HepG2 (cell line): Measurements from ENCODE around the gene SDK1. TPM values are rescaled to one million over a fixed set of nuclear protein-coding genes. Genes with fewer than 3 reads are reported as not detected.

Experiments used
- ATAC-seq: fragments of 200-7000 bp; cut with Tn5 transposase; 3 replicates; pipeline ENCODE4 v1.9.1; 2020; ENCODE audit warnings: mild to moderate bottlenecking, moderate library complexity
- BruUV-seq: library from RNA; stranded (reverse); fragments of 400-500 nt; replicated peaks from 2 replicates; lab custom pipeline; 2021; lab: Mats Ljungman, UMichigan
- CTCF ChIA-PET: fragments of 300-600 bp; formaldehyde crosslinking; extraction: SDS; loops from one replicate; lab custom pipeline; 2021; ENCODE audit warnings: low total read pairs, inconsistent platforms, low intra/inter-chr PET ratio; lab: Yijun Ruan, JAX
- POLR2A ChIA-PET: fragments of 350-600 bp; sonication (Branson Sonifier 250); formaldehyde crosslinking; loops from one replicate; lab custom pipeline; 2020; ENCODE audit warnings: antibody characterized with exemption, inconsistent platforms; lab: Yijun Ruan, JAX
- DNase-seq: peaks from one replicate; pipeline ENCODE4 v3.0.0-alpha.2; 2015; ENCODE audit warnings: low spot score
- FAIRE-seq: peaks from 3 replicates; lab custom pipeline; 2011; peaks lifted over from hg19 to GRCh38; lab: Jason Lieb, UNC
- H2AFZ ChIP-seq: one replicate; pipeline ENCODE4 v1.6.1; 2011; ENCODE audit warnings: low read length, inconsistent platforms
- H3K27ac ChIP-seq: fragments of 300-600 bp; 3 replicates; pipeline ENCODE4 v1.8.0; 2011; ENCODE audit warnings: mixed run types, mild to moderate bottlenecking, mixed read lengths, low read length, inconsistent platforms; ENCODE audit not compliant: insufficient read depth; ENCODE audit errors: extremely low read length
- H3K27me3 ChIP-seq, 2 experiments: fragments of 200-600 bp in 1 of 2; 2 replicates in 1 of 2; 3 replicates in 1 of 2; pipeline versions ENCODE4 v1.6.0 to v1.8.0; 2011; ENCODE audit warnings: low read length in 2 of 2, mild to moderate bottlenecking in 2 of 2, moderate library complexity in 2 of 2, inconsistent platforms in 1 of 2; ENCODE audit not compliant: insufficient read depth in 2 of 2, control insufficient read depth in 1 of 2
- H3K36me3 ChIP-seq, 2 experiments: fragments of 200-600 bp in 1 of 2; replicated peaks in 1 of 2; 2 replicates in 1 of 2; 3 replicates in 1 of 2; pipeline versions ENCODE4 v1.5.1 to v1.8.0; 2011; ENCODE audit warnings: low read length in 2 of 2, inconsistent platforms in 1 of 2; ENCODE audit not compliant: insufficient read depth in 2 of 2, control insufficient read depth in 1 of 2
- H3K4me1 ChIP-seq: 2 replicates; pipeline ENCODE4 v1.5.1; 2012; ENCODE audit warnings: low read length, inconsistent platforms; ENCODE audit not compliant: insufficient read depth
- H3K4me2 ChIP-seq: 2 replicates; pipeline ENCODE4 v1.6.0; 2011; ENCODE audit warnings: low read depth, low read length, inconsistent platforms
- H3K4me3 ChIP-seq, 3 experiments: fragments of 200-600 bp in 1 of 3; sonication (generic), shearing (Covaris generic) in 1 of 3; replicated peaks in 1 of 3; 2 replicates each; pipeline ENCODE4 v1.5.1; 2011 to 2016; ENCODE audit warnings: low read length in 3 of 3, inconsistent platforms in 2 of 3, low read depth in 2 of 3, mild to moderate bottlenecking in 2 of 3, control low read depth in 1 of 3, mixed read lengths in 1 of 3; ENCODE audit not compliant: insufficient read depth in 1 of 3
- H3K79me2 ChIP-seq: one replicate; pipeline ENCODE4 v1.6.1; 2011; ENCODE audit warnings: low read length, inconsistent platforms; ENCODE audit not compliant: insufficient read depth
- H3K9ac ChIP-seq: 2 replicates; pipeline ENCODE4 v1.6.0; 2011; ENCODE audit warnings: mild to moderate bottlenecking, low read depth, low read length, inconsistent platforms; ENCODE audit not compliant: insufficient read depth
- H3K9me3 ChIP-seq: 2 replicates; pipeline ENCODE4 v1.5.1; 2012; ENCODE audit warnings: mild to moderate bottlenecking, low read length
- H4K20me1 ChIP-seq: 2 replicates; pipeline ENCODE4 v1.6.0; 2011; ENCODE audit warnings: inconsistent platforms, mild to moderate bottlenecking, low read length, moderate library complexity; ENCODE audit not compliant: insufficient read depth
- CHCHD3 ChIP-seq: sonication (generic); formaldehyde crosslinking; IDR thresholded peaks from 2 replicates; pipeline ENCODE4 v1.8.0; 2022; ENCODE audit warnings: mild to moderate bottlenecking, missing genetic modification reagents, moderate library complexity
- ETV5 ChIP-seq: IDR thresholded peaks from 2 replicates; pipeline ENCODE4 v1.6.1; 2018; ENCODE audit warnings: missing biosample characterization, missing genetic modification reagents, inconsistent platforms, borderline replicate concordance
- EZH2 ChIP-seq: conservative IDR thresholded peaks from 2 replicates; pipeline ENCODE4 v1.6.1; 2012; ENCODE audit warnings: mild to moderate bottlenecking, low read depth, low read length, moderate library complexity
- GATA4 ChIP-seq: sonication (generic); IDR thresholded peaks from 2 replicates; pipeline ENCODE4 v1.6.1; 2016; ENCODE audit warnings: antibody characterized with exemption, low read depth, borderline replicate concordance
- HCFC1 ChIP-seq: fragments of 150-350 bp; IDR thresholded peaks from 2 replicates; pipeline ENCODE4 v1.6.1; 2014; ENCODE audit warnings: low read depth, low read length
- JDP2 ChIP-seq: sonication (generic); formaldehyde crosslinking; IDR thresholded peaks from 2 replicates; pipeline ENCODE4 v1.8.1; 2022; ENCODE audit warnings: missing genetic modification reagents, borderline replicate concordance
- SRF ChIP-seq: IDR thresholded peaks from 2 replicates; pipeline ENCODE4 v1.6.1; 2011; ENCODE audit warnings: mild to moderate bottlenecking, low read depth, low read length, moderate library complexity
- TAF1 ChIP-seq: sonication (generic); formaldehyde crosslinking; IDR thresholded peaks from 2 replicates; pipeline ENCODE4 v1.4.0; 2020; ENCODE audit warnings: missing genetic modification reagents
- TGIF2 ChIP-seq: IDR thresholded peaks from 2 replicates; pipeline ENCODE4 v1.6.1; 2016; ENCODE audit warnings: control low read depth, missing compliant biosample characterization
- ZFP36 ChIP-seq: fragments of 150-350 bp; IDR thresholded peaks from 2 replicates; pipeline ENCODE4 v1.6.1; 2018; ENCODE audit warnings: borderline replicate concordance, low read length, low read depth; ENCODE audit not compliant: partially characterized antibody
- ZNF33A ChIP-seq: sonication (generic); formaldehyde crosslinking; IDR thresholded peaks from 2 replicates; pipeline ENCODE4 v1.5.1; 2020; ENCODE audit warnings: missing genetic modification reagents, mild to moderate bottlenecking, moderate library complexity, borderline replicate concordance
- ZNF530 ChIP-seq: sonication (generic); formaldehyde crosslinking; IDR thresholded peaks from 2 replicates; pipeline ENCODE4 v1.5.0; 2020; ENCODE audit warnings: low read depth, mild to moderate bottlenecking, missing genetic modification reagents
- ZNF614 ChIP-seq: IDR thresholded peaks from 2 replicates; pipeline ENCODE4 v1.6.1; 2018; ENCODE audit warnings: missing biosample characterization, missing genetic modification reagents, inconsistent platforms, borderline replicate concordance
- ZNF652 ChIP-seq: IDR thresholded peaks from 2 replicates; pipeline ENCODE4 v1.6.1; 2016; ENCODE audit warnings: low read depth, borderline replicate concordance
- ZNF749 ChIP-seq: sonication (generic); formaldehyde crosslinking; IDR thresholded peaks from 2 replicates; pipeline ENCODE4 v1.8.0; 2022; ENCODE audit warnings: mild to moderate bottlenecking, missing genetic modification reagents, moderate library complexity, borderline replicate concordance
- WGBS: methylation state at CpG from one replicate; pipeline ENCODE4 v1.1.6; 2017; ENCODE audit warnings: low lambda C conversion rate; 5-methylcytosine and 5-hydroxymethylcytosine counted together
- in situ Hi-C: cut with HindIII; loops from 2 replicates; pipeline ENCODE4 v1.10.0; 2017; ENCODE audit warnings: low pct_unique_long_range_greater_than_20kb; ENCODE audit not compliant: extremely low pct_ligation_motif_present
- intact Hi-C: fragments of 100-400 bp; cut with micrococcal nuclease; formaldehyde crosslinking; loops from one replicate; pipeline ENCODE4 v1.10.0; 2022; ENCODE audit not compliant: unreplicated experiment
- polyA plus RNA-seq, 8 experiments: library from polyadenylated mRNA; depleted of rRNA in 3 of 8; stranded (reverse) in 7 of 8; unstranded in 1 of 8; fragments of >200 nt; fragmentation: Illumina TruSeq in 4 of 8; extraction: Trizol in 4 of 8; gene quantifications; 2 replicates each; pipeline versions ENCODE4 v1.2.1 to v1.2.3, GENCODE V29; 2011 to 2016; ENCODE audit warnings: low read depth in 4 of 8, missing spikeins in 1 of 8, mixed read lengths in 1 of 8; ENCODE audit not compliant: insufficient read depth in 1 of 8
- total RNA-seq, 5 experiments: library from RNA; depleted of rRNA; stranded (reverse); fragments of >200 nt; fragmentation: Illumina TruSeq; extraction: Trizol; gene quantifications; 2 replicates each; pipeline ENCODE4 v1.2.3, GENCODE V29; 2016; ENCODE audit warnings: low read depth in 1 of 5
- TF ChIP-seq, protein P1 (sequence below): IDR thresholded peaks from 2 replicates; pipeline ENCODE4 v1.6.1; 2016; ENCODE audit warnings: low read depth, missing genetic modification reagents, missing compliant biosample characterization
- TF ChIP-seq, protein P2 (sequence below): sonication (generic); formaldehyde crosslinking; IDR thresholded peaks from 2 replicates; pipeline ENCODE4 v1.4.0; 2020; ENCODE audit warnings: missing genetic modification reagents

SDK1 gene
- total and polyA plus RNA-seq, 2 of the 13 experiments (the other 11 are each of a cell fraction or from before 2014, with no cell fraction given) = 0.35 to 2.4 TPM

DNA sequence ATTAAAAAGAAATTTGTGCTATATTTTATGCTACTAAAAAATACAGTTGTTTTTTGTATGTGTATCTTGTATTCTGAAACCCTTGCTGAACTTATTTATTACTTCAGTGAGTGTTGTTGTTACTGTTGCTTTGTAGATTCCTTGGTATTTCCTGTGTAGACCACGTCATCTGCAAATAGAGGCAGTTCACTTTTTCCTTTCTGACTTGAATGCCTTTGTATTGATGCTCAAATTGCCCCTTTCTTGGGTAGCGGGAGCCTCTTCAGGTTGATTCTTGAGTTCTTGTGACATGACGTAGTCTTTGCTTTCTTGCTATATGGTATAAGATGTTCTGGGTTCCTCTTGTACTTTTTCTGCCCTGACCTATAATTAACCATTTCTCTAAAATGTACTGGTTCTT, 504.1 kb downstream of the SDK1 start (continued):
- no peak for TF ChIP-seq ZNF614 (CRISPR knock-in tag)
- TF ChIP-seq, protein P1, sequence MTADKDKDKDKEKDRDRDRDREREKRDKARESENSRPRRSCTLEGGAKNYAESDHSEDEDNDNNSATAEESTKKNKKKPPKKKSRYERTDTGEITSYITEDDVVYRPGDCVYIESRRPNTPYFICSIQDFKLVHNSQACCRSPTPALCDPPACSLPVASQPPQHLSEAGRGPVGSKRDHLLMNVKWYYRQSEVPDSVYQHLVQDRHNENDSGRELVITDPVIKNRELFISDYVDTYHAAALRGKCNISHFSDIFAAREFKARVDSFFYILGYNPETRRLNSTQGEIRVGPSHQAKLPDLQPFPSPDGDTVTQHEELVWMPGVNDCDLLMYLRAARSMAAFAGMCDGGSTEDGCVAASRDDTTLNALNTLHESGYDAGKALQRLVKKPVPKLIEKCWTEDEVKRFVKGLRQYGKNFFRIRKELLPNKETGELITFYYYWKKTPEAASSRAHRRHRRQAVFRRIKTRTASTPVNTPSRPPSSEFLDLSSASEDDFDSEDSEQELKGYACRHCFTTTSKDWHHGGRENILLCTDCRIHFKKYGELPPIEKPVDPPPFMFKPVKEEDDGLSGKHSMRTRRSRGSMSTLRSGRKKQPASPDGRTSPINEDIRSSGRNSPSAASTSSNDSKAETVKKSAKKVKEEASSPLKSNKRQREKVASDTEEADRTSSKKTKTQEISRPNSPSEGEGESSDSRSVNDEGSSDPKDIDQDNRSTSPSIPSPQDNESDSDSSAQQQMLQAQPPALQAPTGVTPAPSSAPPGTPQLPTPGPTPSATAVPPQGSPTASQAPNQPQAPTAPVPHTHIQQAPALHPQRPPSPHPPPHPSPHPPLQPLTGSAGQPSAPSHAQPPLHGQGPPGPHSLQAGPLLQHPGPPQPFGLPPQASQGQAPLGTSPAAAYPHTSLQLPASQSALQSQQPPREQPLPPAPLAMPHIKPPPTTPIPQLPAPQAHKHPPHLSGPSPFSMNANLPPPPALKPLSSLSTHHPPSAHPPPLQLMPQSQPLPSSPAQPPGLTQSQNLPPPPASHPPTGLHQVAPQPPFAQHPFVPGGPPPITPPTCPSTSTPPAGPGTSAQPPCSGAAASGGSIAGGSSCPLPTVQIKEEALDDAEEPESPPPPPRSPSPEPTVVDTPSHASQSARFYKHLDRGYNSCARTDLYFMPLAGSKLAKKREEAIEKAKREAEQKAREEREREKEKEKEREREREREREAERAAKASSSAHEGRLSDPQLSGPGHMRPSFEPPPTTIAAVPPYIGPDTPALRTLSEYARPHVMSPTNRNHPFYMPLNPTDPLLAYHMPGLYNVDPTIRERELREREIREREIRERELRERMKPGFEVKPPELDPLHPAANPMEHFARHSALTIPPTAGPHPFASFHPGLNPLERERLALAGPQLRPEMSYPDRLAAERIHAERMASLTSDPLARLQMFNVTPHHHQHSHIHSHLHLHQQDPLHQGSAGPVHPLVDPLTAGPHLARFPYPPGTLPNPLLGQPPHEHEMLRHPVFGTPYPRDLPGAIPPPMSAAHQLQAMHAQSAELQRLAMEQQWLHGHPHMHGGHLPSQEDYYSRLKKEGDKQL (CRISPR knock-in tag) = no peak
- TF ChIP-seq CHCHD3 (CRISPR knock-in tag) = no peak

DNA sequence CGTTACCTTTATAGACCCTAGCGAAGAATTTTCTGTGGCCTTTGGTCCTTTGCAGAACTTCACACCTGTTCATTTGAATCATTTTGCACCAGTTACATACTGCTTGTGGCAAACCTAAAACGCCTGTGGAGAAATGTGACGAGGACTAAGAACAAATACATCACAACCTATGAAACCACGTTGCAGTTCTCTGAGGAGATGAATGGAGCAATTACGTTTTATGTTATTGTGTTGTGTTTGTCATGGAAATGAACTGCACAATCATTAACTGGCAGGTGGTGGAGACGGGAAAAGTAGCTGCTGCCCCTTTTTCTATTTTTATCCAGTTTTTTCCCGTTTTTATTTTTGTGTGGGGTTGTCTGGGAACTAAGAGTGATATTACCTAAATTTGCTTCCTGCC, 505.5 kb downstream of the SDK1 start:
- ATAC-seq = no peak
- BruUV-seq = no TSS peak
- ChIA-PET POLR2A (no interaction called here), CTCF (no interaction called here)
- Histone ChIP-seq H3K79me2 (no peaks in the 10 kb centered on the region), H3K27me3 (no peaks in the 10 kb centered on the region), H3K4me3 (no peak overlapping the region), H3K9ac (no peak overlapping the region), H2AFZ (no peak overlapping the region), H3K4me2 (no peak overlapping the region), H4K20me1 (no peaks in the 10 kb centered on the region), H3K4me1 (no peaks in the 10 kb centered on the region), H3K27ac (no peak overlapping the region), H3K9me3 (no peaks in the 10 kb centered on the region), H3K36me3 (no peaks in the 10 kb centered on the region)
- in situ Hi-C loops (no loop called here), intact Hi-C loops (no loop called here)
- WGBS = 74% methylated on average over 8 of the region's 8 CpGs
- FAIRE-seq = no peak
- DNase-seq = no peak
- no peak for TF ChIP-seq ETV5 (CRISPR knock-in tag)
- TF ChIP-seq ZNF749 (CRISPR knock-in tag) = no peak
- no peak for TF ChIP-seq HCFC1
- TF ChIP-seq, protein P2, sequence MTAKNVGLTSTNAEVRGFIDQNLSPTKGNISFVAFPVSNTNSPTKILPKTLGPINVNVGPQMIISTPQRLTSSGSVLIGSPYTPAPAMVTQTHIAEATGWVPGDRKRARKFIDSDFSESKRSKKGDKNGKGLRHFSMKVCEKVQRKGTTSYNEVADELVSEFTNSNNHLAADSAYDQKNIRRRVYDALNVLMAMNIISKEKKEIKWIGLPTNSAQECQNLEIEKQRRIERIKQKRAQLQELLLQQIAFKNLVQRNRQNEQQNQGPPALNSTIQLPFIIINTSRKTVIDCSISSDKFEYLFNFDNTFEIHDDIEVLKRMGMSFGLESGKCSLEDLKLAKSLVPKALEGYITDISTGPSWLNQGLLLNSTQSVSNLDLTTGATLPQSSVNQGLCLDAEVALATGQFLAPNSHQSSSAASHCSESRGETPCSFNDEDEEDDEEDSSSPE (CRISPR knock-in tag) = no peak
- no peak for TF ChIP-seq TAF1 (CRISPR knock-in tag)
- no peak for TF ChIP-seq JDP2 (CRISPR knock-in tag)
- TF ChIP-seq ZNF652 = no peak
- no peak for TF ChIP-seq ZNF530 (CRISPR knock-in tag)
- no peak for TF ChIP-seq SRF
- no peak for TF ChIP-seq ZNF33A
- TF ChIP-seq EZH2 = no peak
- TF ChIP-seq TGIF2 = no peak
- no peak for TF ChIP-seq ZFP36
- no peak for TF ChIP-seq GATA4
